NCI-H460 (cell line): ENCODE measurements around the gene KDM4F. TPM values are rescaled to one million over a fixed set of nuclear protein-coding genes. Genes with fewer than 3 reads are reported as not detected.

Experiments used
- DNase-seq: peaks from one replicate; pipeline ENCODE4 v3.0.0-alpha.2; 2016; ENCODE audit warnings: low read depth; ENCODE audit errors: extremely low read depth
- total RNA-seq: library from RNA; depleted of rRNA; stranded (reverse); fragments of >200 nt; shearing (Covaris generic); gene quantifications from 2 replicates; pipeline ENCODE4 v1.2.3, GENCODE V29; 2014; rRNA removed

The KDM4F gene
- total RNA-seq, 1 experiment from 2014 or later: not detected

DNA sequence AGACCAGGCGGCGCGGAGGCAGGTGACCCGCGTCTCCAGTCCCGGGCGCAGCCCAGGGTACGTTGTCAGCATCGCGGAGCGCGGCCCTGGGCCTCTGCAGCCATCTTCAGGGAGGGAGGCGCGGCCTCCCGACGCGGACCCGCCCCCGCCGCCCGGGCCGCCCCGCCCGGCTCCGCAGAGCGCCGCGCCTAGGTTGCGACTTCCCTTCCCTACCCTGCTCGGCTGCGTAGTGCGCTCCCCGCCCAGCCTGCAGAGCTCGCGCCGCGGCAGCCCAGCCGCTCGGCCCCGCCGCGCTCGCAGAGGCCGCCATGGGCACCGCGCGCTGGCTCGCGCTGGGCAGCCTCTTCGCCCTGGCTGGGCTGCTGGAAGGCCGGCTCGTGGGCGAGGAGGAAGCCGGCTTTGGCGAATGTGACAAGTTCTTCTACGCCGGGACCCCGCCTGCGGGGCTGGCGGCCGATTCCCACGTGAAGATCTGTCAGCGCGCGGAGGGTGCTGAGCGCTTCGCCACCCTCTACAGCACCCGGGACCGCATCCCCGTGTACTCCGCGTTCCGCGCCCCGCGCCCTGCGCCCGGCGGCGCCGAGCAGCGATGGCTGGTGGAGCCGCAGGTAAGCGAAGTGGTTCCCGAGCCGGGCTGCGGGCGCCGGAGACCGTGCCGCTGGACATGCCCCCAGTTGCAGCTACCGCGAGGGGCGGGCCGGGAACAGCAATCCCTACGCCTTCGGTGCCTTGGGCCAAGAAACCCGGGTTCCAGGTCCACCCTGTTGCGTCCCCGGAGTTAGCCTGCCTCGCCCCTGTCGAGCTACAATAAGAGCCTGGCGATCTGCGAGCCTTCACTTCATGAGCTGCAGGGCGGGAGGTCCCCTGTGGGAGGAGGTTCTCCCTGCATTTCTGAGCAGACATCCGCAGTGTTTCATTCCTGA, 40.7 kb downstream of the KDM4F start, which contains the start of gene ENDOD1:
ENDOD1 (plus strand) TSS at position 227 of the 923 bp plus-strand sequence; CDS start at position 309, 82 bp downstream.
- DNase-seq: peak; percentile 63

- DNase-seq: no peak
Observed at GRCh38 chr11:95091663-95092180, 42.5 kb downstream of the KDM4F start.

DNA sequence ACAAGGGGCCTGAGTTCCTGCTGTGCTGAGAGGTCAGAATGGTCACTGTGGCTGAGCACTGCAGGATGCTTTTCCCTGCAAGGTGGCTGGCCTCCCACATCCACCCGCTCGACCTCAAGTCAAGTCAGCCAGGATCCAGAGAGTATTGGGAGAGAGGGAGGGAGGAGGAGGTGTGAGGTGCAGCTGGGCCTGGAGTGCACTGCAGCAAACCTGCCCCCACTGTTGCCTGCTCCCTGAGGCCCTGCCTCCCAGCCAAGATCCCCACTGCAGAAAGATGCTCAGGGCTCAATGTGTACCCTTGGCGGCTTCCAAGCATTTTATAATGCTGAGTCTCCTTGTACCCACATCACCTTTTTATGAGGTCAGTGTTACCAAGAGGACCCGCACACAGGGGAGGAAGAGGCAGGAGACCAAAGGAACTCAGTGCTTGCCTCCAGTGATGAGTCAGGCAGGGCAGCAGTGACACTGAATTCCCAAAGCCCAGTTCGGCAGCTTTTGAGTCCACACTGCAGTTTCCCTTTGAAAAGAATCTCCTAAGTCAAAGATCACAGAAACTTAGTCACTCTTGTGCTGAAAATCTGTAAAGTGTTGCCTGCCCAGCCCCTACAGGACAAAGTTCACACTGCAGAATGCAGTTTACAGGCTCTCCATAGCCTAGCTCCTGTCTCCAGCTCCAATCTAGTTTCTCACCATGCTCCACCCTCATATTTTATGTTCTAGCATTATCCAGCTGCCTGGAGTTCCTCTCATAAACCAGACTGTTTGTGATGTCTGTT, 43.5 kb downstream of the KDM4F start:
- no peak for DNase-seq

GRCh38 chr11:95093548-95093947, 44.3 kb downstream of the KDM4F start:
- DNase-seq: no peak

- no peak for DNase-seq
Observed at GRCh38 chr11:95095858-95096587, 46.8 kb downstream of the KDM4F start.

DNA sequence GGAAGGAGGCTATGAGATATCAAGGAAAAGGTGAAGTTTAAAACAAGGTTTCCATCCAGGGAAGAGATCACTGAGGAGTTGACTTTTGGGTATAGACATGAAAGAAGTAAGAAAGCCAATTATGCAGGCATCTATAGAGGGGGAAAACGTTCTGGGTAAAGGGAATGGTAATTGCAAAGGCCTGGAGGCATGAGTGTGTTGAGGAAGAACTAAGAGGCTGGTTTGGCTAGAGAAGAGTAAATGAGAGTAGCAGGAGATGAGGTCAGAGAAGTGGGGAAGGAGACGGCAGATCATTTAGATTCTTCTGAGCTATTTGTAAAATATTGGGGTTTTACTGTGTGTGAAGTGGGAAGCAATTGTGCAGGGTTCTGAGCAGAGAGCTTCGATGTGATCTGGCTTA, 48.0 kb downstream of the KDM4F start:
- DNase-seq: no peak

DNA sequence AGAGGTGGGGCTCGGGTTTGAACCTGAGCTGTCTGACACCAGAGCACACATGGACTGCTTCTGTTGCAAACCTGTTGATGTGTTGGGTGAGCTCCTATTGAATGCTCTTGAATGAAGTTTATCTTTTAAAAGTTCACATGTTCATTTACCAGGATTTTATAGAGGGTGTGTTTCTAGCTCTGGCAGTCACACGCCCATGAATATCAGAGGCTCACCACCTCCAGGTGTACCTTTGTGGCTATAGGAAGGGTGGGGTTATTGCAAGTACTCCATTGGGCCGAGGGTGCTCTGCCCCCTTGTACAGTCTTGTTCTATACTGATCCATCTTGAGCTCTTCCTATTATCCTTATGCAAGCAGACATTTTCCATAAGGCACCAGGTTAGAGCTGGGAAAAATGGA, 49.6 kb downstream of the KDM4F start:
- no peak for DNase-seq

DNA sequence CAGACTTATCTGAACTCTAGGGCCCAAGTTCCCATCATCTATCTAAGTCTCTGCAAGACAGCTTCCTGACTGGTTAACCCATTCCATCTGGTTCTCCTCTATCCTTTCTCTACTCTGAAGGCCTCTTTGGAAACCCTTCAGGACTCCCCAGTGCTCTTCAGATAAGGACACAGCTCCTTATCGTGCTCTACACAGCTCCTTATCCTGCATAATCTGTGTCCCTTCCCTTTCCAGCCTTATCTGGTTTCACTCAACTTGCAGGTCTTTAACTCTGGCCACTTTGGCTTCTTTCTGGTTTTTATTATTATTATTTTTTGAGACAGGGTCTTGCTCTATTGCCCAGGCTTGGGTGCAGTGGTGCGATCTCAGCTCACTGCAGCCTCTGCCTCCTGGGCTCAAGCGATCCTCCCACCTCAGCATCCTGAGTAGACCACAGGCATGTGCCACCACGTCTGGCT, 51.0 kb downstream of the KDM4F start:
- no peak for DNase-seq

Other genes starting within 250 kb of the KDM4F start
- gene CWC15, start 75.9 kb upstream of the KDM4F start, total RNA-seq: 32.0 and 32.1 TPM in 2 replicates
- gene KDM4D, start 75.7 kb upstream of the KDM4F start, total RNA-seq: 0.17 and 0.57 TPM in 2 replicates
- not detected in 2 replicates for gene KDM4E, start 24.2 kb upstream of the KDM4F start, total RNA-seq
- gene SRSF8, start 17.5 kb downstream of the KDM4F start, total RNA-seq: 17.6 and 21.0 TPM in 2 replicates
- 8.9 and 10.3 TPM in 2 replicates for gene ENDOD1, start 40.4 kb downstream of the KDM4F start, total RNA-seq
- gene SESN3, start 181.8 kb downstream of the KDM4F start, total RNA-seq: 41.1 and 43.8 TPM in 2 replicates